ENCODE measurements around the gene ZMIZ2.

- no peak for TF ChIP-seq CTCF (conservative IDR thresholded peaks at IDR 0.05)
- no peak for TF ChIP-seq EZH2 (IDR thresholded peaks at IDR 0.05; ENCODE audit: low read depth)
Measured at GRCh38 chr7:44703921-44704320, 44.7 kb upstream of the ZMIZ2 start.
